HG03135 (cell line): ENCODE measurements around the gene LDB2.

Experiments used
- ATAC-seq: cut with Tn5 transposase; IDR thresholded peaks from one replicate; pipeline ENCODE4 v1.9.1; 2021; ENCODE audit warnings: mild to moderate bottlenecking, moderate library complexity; ENCODE audit not compliant: unreplicated experiment

The LDB2 gene

DNA sequence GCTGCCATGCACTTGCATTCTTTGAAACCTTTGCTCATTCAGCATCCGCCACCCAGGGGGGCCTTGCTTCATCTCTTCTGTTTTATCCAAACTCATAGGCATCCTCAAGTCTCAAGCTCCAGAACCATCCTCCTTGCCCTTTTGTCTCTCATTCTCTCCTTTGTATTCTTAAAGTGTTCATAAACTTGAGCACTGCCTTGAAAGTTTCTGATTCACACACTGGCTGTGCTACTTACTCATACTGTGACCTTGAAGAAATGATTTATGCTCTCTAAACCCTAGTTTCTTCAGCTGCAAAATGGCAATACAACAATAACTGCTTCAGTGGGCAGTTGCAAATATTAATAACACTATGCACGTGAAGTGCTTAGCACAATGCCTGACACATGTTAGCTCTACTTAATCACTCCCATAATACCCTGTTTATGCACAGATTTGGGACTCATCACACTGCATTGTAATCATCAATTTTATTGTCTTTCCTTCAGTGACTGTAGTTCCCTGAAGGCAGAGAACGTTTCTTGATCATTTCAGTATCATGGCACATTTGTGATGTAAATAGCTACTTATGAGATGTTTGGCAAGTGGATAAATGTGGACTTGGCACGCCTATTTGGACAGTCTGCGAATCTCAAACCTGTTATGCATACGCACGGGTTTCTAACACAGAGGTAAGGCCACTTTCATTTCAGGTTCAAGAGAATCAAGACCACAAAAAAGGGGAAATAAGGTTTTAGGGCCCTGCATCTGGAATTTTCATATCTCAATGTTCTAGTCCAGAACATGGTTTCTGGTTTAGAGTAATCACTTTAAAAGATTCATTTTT is 291.0 kb downstream of the LDB2 start:
- ATAC-seq: no peak

- ATAC-seq: no peak
Observed at GRCh38 chr4:16606691-16607090, 291.8 kb downstream of the LDB2 start.

DNA sequence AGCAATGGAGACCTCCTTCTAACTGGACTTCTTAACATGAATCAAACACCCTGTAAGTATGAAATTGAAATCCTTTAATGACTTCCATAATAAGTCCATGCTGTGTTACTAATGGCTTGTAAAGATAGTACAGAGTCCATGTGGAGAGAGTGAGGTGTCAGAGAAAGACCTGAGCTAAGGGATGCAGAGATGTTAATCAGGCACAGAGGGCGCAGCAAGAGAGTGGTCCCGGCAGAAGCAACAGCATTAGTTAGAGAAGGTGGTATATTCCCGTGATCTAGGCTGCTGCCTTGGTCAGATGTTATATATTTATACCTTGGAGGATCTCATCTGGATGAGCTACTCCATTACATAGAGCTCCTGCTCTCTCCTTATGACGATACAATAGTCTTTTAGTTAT is 295.3 kb downstream of the LDB2 start:
- ATAC-seq: no peak

DNA sequence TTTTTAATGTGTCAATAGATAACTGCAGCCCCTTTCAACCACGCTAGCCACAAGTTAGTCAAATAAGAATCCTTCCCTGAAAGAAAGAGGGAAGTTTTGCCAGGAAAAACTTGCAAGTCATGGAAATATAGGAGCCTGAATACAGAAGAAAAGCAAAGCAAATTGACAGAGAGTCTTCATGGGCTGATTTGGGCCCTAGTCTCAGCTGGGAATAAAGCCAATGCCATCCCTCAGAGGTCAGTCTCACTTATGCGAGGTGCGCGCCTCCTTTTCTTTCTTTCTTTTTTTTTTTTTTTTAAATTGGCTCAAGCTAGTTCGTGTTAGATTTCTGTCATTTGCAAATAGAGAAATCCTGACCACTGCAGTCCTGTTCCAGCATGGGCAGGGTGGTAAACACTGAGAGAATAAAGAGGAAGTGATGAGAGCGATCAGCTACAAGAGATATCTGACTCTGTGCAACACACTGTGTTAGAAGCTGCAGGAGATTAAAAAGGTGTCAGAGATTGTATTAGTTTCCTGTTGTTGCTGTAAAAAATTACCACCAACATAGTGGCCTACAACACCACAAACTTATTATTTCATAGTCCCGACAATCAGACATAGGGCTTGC is 299.7 kb downstream of the LDB2 start:
- ATAC-seq: no peak

DNA sequence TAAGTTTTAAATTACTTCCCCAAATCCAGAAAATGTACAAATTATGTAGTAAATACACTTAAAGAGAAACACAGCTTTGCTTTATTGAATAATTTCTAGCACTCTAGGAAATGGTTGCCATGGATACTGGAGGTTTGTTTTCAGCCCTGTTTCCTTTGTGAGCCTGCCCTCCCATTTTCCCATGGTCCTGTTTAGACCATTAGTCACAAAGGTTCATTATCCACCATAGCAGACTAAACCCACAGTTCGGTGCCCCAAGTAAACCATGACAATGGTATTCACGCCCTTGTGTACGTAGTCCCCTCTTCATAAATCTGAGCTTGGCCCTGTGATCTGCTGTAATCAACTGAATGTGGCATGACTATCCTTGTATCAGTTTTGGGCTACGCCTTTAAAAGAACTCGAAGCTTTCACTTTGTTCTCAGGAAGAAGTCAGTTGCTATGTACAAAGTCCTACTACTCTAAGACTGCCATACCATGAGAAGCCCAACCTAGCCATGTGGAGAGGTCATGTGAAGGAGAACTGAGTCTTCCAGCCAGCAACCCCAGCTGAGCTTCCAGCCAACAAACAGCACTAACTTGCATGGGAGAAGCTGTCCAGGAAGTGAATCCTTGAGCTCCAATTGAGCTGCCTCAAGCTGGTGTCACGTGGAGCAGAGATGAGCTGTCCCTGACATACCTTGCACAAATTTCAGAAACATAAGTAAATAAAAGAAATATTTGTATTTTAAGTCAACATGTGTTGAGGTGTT is 300.4 kb downstream of the LDB2 start:
- ATAC-seq: no peak

GRCh38 chr4:16597443-16597842 is 301.0 kb downstream of the LDB2 start:
- no peak for ATAC-seq

DNA sequence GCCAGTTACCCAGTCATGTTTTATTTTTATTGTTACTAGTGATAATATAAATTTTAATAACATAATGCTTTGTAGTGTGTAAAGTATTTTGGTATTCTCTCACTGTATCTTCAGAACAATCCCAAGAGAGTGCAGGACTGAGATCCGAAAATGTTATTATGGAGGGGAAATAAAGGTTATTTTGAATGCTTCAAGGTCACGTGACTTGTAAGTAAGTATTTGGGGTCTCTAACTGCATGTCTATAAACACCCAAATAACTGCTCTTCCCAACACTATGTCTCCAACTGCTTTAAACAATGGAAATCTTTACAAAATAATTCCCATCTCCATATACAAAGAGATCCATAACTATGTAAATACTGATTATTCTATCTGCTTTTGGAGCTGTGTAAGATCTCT is 302.2 kb downstream of the LDB2 start:
- ATAC-seq: no peak

DNA sequence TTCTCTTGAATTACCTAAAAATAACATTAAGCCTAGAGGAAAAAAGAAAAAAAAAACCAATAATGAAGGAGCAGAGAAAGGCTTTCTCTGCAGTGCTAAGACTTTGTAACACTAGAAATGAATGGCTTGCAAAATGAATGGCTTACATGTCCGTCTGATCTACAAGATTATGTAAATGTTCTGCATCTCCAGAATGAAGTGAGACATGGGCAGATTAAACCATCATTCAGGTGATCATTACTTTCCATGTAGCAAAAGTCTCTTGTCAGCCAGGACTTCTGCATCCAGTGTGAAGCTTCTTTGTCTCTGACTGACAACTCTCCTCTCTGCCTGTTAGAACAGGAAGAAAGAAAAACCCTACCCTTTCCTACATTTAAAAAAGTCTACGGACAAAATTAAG is 304.3 kb downstream of the LDB2 start:
- ATAC-seq: no peak

GRCh38 chr4:16593386-16593785 is 305.1 kb downstream of the LDB2 start:
- ATAC-seq: no peak

DNA sequence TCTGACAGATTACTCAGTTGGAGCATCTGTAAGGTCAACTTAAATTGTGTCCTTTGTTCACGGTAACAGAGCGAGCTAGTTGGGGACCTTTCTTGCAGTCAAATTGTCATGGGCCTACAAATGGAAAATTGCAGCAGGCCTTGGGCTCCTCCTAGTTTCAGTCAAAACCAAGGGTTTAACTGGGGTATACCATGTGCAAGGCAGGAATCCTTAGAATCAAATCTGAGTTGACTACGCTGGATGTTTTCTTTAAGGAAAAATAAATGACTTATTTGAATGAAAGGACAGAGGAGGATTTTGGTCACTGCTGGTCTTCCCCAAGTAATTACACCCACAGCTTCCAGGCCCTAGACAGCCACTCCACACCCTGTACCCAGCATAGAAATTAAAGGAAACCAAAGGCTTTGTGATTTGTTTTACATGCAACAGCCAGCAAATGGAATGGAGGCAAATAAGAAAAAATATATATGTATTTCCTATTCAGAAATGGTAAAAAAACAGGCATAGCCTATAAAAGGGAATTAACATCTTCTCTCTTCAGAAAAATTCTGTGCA is 307.1 kb downstream of the LDB2 start:
- no peak for ATAC-seq

GRCh38 chr4:16590797-16591196 is 307.6 kb downstream of the LDB2 start:
- no peak for ATAC-seq

GRCh38 chr4:16588651-16589050 is 309.8 kb downstream of the LDB2 start:
- no peak for ATAC-seq

DNA sequence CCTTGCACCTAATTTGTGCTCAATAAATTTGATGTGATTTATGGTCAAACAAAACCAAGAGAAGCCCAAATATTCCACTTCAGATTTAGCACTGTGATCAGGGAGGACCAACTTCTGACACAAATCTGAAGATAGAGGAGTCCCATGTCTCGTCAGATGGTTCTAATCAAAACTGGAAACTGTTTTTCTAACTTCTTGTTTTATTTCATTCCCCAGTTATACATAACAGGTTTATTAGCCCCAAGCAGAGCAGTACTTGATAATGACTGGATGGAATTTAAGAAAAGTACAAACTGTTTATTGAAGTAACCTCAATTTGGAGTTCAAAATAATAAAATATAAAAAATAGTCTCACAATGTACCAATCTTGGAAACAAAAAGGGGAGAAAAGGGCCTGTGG is 310.3 kb downstream of the LDB2 start:
- no peak for ATAC-seq

DNA sequence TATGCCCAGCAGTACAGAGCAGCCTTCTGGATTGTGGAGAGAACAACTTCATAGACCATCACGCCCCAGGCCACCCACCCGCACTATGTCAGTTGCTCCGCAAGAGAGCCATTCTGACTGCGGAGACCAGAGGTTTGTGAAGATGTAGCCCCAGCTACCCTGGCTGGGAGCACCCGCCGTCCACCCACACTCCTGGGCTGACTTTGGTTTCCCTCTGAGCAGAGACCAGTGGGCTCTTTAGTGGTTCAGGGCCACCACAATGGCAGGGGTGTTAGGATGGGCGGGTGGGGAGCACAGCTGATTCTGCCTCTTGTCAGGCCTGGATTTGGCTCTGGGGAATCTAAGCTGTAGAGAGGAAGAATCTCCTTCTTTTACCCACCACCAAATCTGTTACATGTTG is 313.4 kb downstream of the LDB2 start:
- no peak for ATAC-seq

DNA sequence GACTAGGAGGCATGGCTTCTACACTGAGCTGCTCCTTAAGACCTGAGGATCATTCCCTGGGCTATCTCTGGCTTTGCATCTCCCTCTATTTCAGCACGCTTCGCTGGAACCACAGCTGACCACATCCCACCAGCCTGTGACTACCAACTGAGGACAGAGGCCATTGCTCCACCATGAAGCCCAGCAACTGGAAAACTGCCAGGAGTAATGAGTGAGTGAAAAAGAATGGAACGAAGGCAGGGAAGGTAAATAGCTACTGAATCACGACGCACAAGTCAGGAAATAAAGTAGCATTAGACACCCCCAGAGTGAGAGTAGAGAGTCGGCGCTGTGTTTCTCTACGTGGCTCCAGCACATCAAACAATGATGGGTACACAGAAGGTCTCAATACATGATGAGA is 314.7 kb downstream of the LDB2 start:
- no peak for ATAC-seq

DNA sequence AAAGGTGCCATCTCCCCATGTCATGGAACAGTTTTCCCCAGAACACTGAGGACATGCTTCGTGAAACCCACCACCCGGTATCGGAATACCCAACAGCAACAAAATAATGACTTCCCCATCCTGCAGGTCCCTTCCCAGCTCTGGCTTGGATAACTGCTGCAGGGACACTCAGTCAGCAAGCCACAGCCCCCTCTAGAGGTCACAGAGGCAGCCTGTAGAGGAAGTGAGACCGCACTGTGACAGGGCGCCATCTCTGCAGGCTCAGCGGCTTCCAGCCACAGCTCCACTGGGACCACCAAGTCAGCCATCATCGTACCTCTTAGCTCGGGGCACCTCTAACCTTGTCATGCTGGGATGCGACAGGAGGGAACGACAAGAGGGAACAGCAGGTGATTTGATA is 315.9 kb downstream of the LDB2 start:
- ATAC-seq: no peak

GRCh38 chr4:16582036-16582435 is 316.4 kb downstream of the LDB2 start:
- no peak for ATAC-seq

DNA sequence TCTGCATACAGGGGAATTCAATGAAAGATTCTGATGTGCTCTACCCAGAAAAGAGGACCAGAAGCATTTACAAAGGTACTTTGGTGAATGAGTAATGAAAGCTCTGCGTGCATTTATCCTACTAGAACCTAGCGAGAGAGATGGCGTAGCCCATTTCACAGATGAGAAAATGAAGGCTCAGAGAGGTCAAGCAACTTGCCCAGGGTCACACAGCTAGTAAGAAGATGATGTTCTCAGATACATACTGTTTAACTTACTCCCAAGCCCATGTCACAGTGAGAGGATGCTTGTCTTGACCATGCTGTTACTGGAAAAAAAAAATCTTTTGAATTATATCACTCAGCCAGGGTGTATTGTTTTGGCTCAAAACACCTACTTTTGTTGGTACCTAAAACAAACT is 317.3 kb downstream of the LDB2 start:
- ATAC-seq: no peak

DNA sequence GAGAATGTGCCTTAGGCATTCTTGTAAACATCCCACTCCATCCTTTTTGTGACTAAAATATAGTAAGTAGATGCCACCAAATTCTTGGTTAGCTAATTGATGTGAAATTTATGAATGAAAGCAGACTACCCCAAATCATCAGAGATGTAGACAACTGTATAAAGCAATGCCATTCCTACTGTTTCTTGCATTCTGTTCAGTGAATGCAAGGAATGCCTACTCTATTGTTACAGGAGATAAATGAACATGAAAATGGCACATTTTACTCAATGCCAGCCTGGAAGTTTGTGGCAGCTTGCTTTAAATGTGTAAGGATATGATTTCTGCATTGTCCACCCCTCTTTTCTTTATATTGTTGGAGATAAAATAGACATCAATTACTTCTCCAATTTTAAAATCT is 317.9 kb downstream of the LDB2 start:
- ATAC-seq: no peak

- no peak for ATAC-seq
Observed at GRCh38 chr4:16579866-16580265, 318.6 kb downstream of the LDB2 start.

- ATAC-seq: no peak
Observed at GRCh38 chr4:16577177-16577576, 321.3 kb downstream of the LDB2 start.

- ATAC-seq: no peak
Observed at GRCh38 chr4:16574981-16575380, 323.5 kb downstream of the LDB2 start.
